VCaP (cell line): ENCODE measurements around the gene LMOD2.

Source experiments
- H3K27ac ChIP-seq: fragments of 450-650 bp; 2 replicates; pipeline ENCODE4 v1.5.1; 2017
- CTCF ChIP-seq: fragments of 450-650 bp; conservative IDR thresholded peaks from 2 replicates; pipeline ENCODE4 v1.5.1; 2017; ENCODE audit warnings: mild to moderate bottlenecking, moderate library complexity

The LMOD2 gene

GRCh38 chr7:123673752-123674398, 18.2 kb downstream of the LMOD2 start:
- no peak for TF ChIP-seq CTCF
- H3K27ac ChIP-seq = no peak overlapping the region

- no peak overlapping the region for H3K27ac ChIP-seq
Measured at GRCh38 chr7:123674399-123675180, 18.9 kb downstream of the LMOD2 start.

GRCh38 chr7:123675181-123675473, 19.5 kb downstream of the LMOD2 start:
- TF ChIP-seq CTCF = no peak
- no peak overlapping the region for H3K27ac ChIP-seq

More at GRCh38 chr7:123674399-123675180, 18.9 kb downstream of the LMOD2 start:
- no peak for TF ChIP-seq CTCF

- TF ChIP-seq CTCF = no peak
Measured at GRCh38 chr7:123677061-123677715, 21.5 kb downstream of the LMOD2 start.

GRCh38 chr7:123679614-123680013, 23.9 kb downstream of the LMOD2 start:
- peak overlapping the region; percentile 1; the same call in 1 of the 2 replicates for H3K27ac ChIP-seq
- TF ChIP-seq CTCF = no peak

More at GRCh38 chr7:123677061-123677715, 21.5 kb downstream of the LMOD2 start:
- no peak overlapping the region for H3K27ac ChIP-seq

- no peak for TF ChIP-seq CTCF
- H3K27ac ChIP-seq = no peak overlapping the region
Measured at GRCh38 chr7:123680580-123680979, 24.9 kb downstream of the LMOD2 start.

- H3K27ac ChIP-seq = no peak overlapping the region
- TF ChIP-seq CTCF = no peak
Measured at GRCh38 chr7:123681561-123681960, 25.9 kb downstream of the LMOD2 start.
